GM19468 (cell line): ENCODE results near the gene AXIN1.
"Not testable (repeated sequence)": the region's sequence is repeated elsewhere in the genome, so short reads cannot be mapped to it uniquely, and the experiment has no call there.

Experiments used
- ATAC-seq: cut with Tn5 transposase; IDR thresholded peaks from one replicate; pipeline ENCODE4 v1.9.1; 2021; ENCODE audit warnings: mild to moderate bottlenecking, moderate library complexity, moderate number of reproducible peaks; ENCODE audit not compliant: unreplicated experiment; ENCODE audit errors: extremely low read depth

Gene AXIN1

GRCh38 chr16:352547-353403, at the start of gene AXIN1:
Gene AXIN1, minus strand, starts transcription at chr16:352723. Its CDS starts 5,698 bp downstream, at chr16:347025.
- peak; percentile 23 for ATAC-seq

GRCh38 chr16:401468-402348, 49.2 kb upstream of the AXIN1 start, which contains the start of gene DECR2:
Gene DECR2, plus strand, starts transcription at chr16:401885. Its CDS starts 79 bp downstream, at chr16:401964.
- ATAC-seq, result peak; percentile 23

- ATAC-seq, result no peak
Observed at GRCh38 chr16:400061-400591, 47.6 kb upstream of the AXIN1 start.

GRCh38 chr16:399340-400019, 47.0 kb upstream of the AXIN1 start:
- ATAC-seq, result no peak

GRCh38 chr16:398561-399339, 46.2 kb upstream of the AXIN1 start:
- ATAC-seq, result no peak

GRCh38 chr16:397736-398332, 45.3 kb upstream of the AXIN1 start:
- ATAC-seq, result no peak

GRCh38 chr16:397135-397661, 44.7 kb upstream of the AXIN1 start, which contains the start of gene NME4:
Gene NME4, plus strand, starts transcription at chr16:397199. Its CDS starts 24 bp downstream, at chr16:397223.
- ATAC-seq, result no peak

- ATAC-seq, result no peak
Observed at GRCh38 chr16:396605-397004, 44.1 kb upstream of the AXIN1 start.

- no peak for ATAC-seq
Observed at GRCh38 chr16:396199-396598, 43.7 kb upstream of the AXIN1 start.

- ATAC-seq, result no peak
Observed at GRCh38 chr16:392450-393030, 40.0 kb upstream of the AXIN1 start.

- ATAC-seq, result no peak
Observed at GRCh38 chr16:391885-392335, 39.4 kb upstream of the AXIN1 start.

GRCh38 chr16:389352-389751, 36.8 kb upstream of the AXIN1 start:
- ATAC-seq, result no peak

- not testable (repeated sequence) for ATAC-seq
Observed at GRCh38 chr16:387761-388666, 35.5 kb upstream of the AXIN1 start.

GRCh38 chr16:386641-387156, 34.2 kb upstream of the AXIN1 start:
- ATAC-seq, result no peak

GRCh38 chr16:383326-384051, 31.0 kb upstream of the AXIN1 start:
- ATAC-seq, result no peak
